Measurements from ENCODE around the gene GLP2R. TPM values are rescaled to one million over a fixed set of nuclear protein-coding genes. Genes with fewer than 3 reads are reported as not detected.

Gene GLP2R
- total RNA-seq, 1 experiment from 2014 or later = 0.08 TPM

GRCh38 chr17:9792181-9792840, 33.4 kb upstream of the GLP2R start:
- no peaks in the 10 kb centered on the region for H3K36me3 ChIP-seq (ENCODE audit: control insufficient read depth, insufficient read depth, low read length)
- no peak for ATAC-seq
- no peak for DNase-seq (ENCODE audit: low read depth, low spot score)
- BruUV-seq (replicated peaks) = no TSS peak
- H3K9me3 ChIP-seq (ENCODE audit: control insufficient read depth, insufficient read depth, low read depth, low read length) = no peaks in the 10 kb centered on the region
- no peaks in the 10 kb centered on the region for H3K27me3 ChIP-seq (ENCODE audit: control insufficient read depth, insufficient read depth, low read length)
- no peak overlapping the region for H3K4me3 ChIP-seq (ENCODE audit: low read depth in 2 of 2, low read length in 2 of 2)
- no peaks in the 10 kb centered on the region for H3K4me1 ChIP-seq (ENCODE audit: control insufficient read depth, insufficient read depth, low read length)
- CTCF ChIA-PET = no interaction called here
- intact Hi-C loops (cut with micrococcal nuclease; ENCODE audit: unreplicated experiment) = no loop called here
- POLR2A ChIA-PET = no interaction called here
- no peak for TF ChIP-seq POLR2AphosphoS5 (IDR thresholded peaks at IDR 0.05; ENCODE audit: low read depth, low read length)
- no peak for TF ChIP-seq TCF7L2 (IDR thresholded peaks at IDR 0.05; ENCODE audit: low read depth, low read length)
- no peak for TF ChIP-seq SIN3A (IDR thresholded peaks at IDR 0.05; ENCODE audit: borderline replicate concordance, insufficient read depth, low read depth, low read length)
- TF ChIP-seq CTCF (IDR thresholded peaks at IDR 0.05) = no peak
- TF ChIP-seq REST (IDR thresholded peaks at IDR 0.05; ENCODE audit: insufficient read depth in 1 of 2, low read depth in 2 of 2, low read length in 1 of 2) = no peak
- H3K27ac ChIP-seq (ENCODE audit: low read length) = no peak overlapping the region
- in situ Hi-C loops (cut with HindIII; ENCODE audit: low pct_unique_long_range_greater_than_20kb, low sequenced_read_pairs) = no loop called here

- Histone ChIP-seq H3K27me3 (ENCODE audit: control insufficient read depth, insufficient read depth, low read length) (no peaks in the 10 kb centered on the region), H3K36me3 (ENCODE audit: control insufficient read depth, insufficient read depth, low read length) (no peaks in the 10 kb centered on the region), H3K9me3 (ENCODE audit: control insufficient read depth, insufficient read depth, low read depth, low read length) (no peaks in the 10 kb centered on the region), H3K27ac (ENCODE audit: low read length) (no peak overlapping the region), H3K4me1 (ENCODE audit: control insufficient read depth, insufficient read depth, low read length) (peaks cover 8% of the 10 kb centered on the region), H3K4me3 (ENCODE audit: low read depth in 2 of 2, low read length in 2 of 2) (no peak overlapping the region)
- intact Hi-C loops (cut with micrococcal nuclease; ENCODE audit: unreplicated experiment) (no loop called here), in situ Hi-C loops (cut with HindIII; ENCODE audit: low pct_unique_long_range_greater_than_20kb, low sequenced_read_pairs) (no loop called here)
- no TSS peak for BruUV-seq (replicated peaks)
- no peak for TF ChIP-seq TCF7L2 (IDR thresholded peaks at IDR 0.05; ENCODE audit: low read depth, low read length)
- no peak for TF ChIP-seq POLR2AphosphoS5 (IDR thresholded peaks at IDR 0.05; ENCODE audit: low read depth, low read length)
- TF ChIP-seq CTCF (IDR thresholded peaks at IDR 0.05) = no peak
- TF ChIP-seq SIN3A (IDR thresholded peaks at IDR 0.05; ENCODE audit: borderline replicate concordance, insufficient read depth, low read depth, low read length) = no peak
- no peak for TF ChIP-seq REST (IDR thresholded peaks at IDR 0.05; ENCODE audit: insufficient read depth in 1 of 2, low read depth in 2 of 2, low read length in 1 of 2)
- no peak for DNase-seq (ENCODE audit: low read depth, low spot score)
- POLR2A ChIA-PET = no interaction called here
- CTCF ChIA-PET = no interaction called here
- ATAC-seq = no peak
Measured at GRCh38 chr17:9798008-9798407, 27.7 kb upstream of the GLP2R start.

Data from Panc1 (cell line).